ENCODE results near the gene SLC7A9. TPM values are rescaled to one million over a fixed set of nuclear protein-coding genes. Genes with fewer than 3 reads are reported as not detected.
"Not testable (repeated sequence)": the region's sequence is repeated elsewhere in the genome, so short reads cannot be mapped to it uniquely, and the experiment has no call there.

The SLC7A9 gene
- total and polyA plus RNA-seq, 2 donors (not counting 1 experiment from before 2014, with no cell fraction given) = 0.17 TPM; not detected in 1

- H3K9ac ChIP-seq (ENCODE audit: insufficient read depth, low read length) = no peak overlapping the region
- H3K4me3 ChIP-seq (replicated peaks in 1 of 4; ENCODE audit: control extremely low read depth in 1 of 4, insufficient read depth in 1 of 4, low read depth in 3 of 4, low read length in 4 of 4) = no peak overlapping the region
- H3K9me3 ChIP-seq (ENCODE audit: control insufficient read depth, insufficient read depth, low read depth, low read length) = no peaks in the 10 kb centered on the region
- no peak for DNase-seq (ENCODE audit: low read depth in 2 of 2)
- no peaks in the 10 kb centered on the region for H3K27me3 ChIP-seq (ENCODE audit: control insufficient read depth, insufficient read depth, low read length)
- H2AFZ ChIP-seq (ENCODE audit: low read length) = no peak overlapping the region
- no peaks in the 10 kb centered on the region for H4K20me1 ChIP-seq (ENCODE audit: control insufficient read depth, extremely low read depth, insufficient read depth, low read length)
- H3K4me1 ChIP-seq (ENCODE audit: control insufficient read depth, extremely low read depth, insufficient read depth, low read length) = no peaks in the 10 kb centered on the region
- no peaks in the 10 kb centered on the region for H3K79me2 ChIP-seq (ENCODE audit: control insufficient read depth, insufficient read depth, low read length)
- no peak overlapping the region for H3K27ac ChIP-seq (ENCODE audit: insufficient read depth, low read length)
- H3K36me3 ChIP-seq (ENCODE audit: control insufficient read depth, insufficient read depth, low read length) = no peaks in the 10 kb centered on the region
- TF ChIP-seq CTCF (conservative IDR thresholded peaks at IDR 0.05 in 1 of 2, IDR thresholded peaks at IDR 0.05 in 1 of 2; ENCODE audit: low read depth in 1 of 2, low read length in 2 of 2) (no peak), EZH2 (IDR thresholded peaks at IDR 0.05; ENCODE audit: low read length, missing control alignments) (no peak)
- no peak overlapping the region for H3K4me2 ChIP-seq (ENCODE audit: extremely low read depth, insufficient read depth, low read length)
Observed at GRCh38 chr19:32843716-32844245, 25.8 kb downstream of the SLC7A9 start.

GRCh38 chr19:32842061-32842460 is 27.5 kb downstream of the SLC7A9 start:
- DNase-seq (ENCODE audit: low read depth in 2 of 2) = no peak
- Histone ChIP-seq H3K4me2 (ENCODE audit: extremely low read depth, insufficient read depth, low read length) (no peak overlapping the region), H3K27me3 (ENCODE audit: control insufficient read depth, insufficient read depth, low read length) (no peaks in the 10 kb centered on the region), H3K4me1 (ENCODE audit: control insufficient read depth, extremely low read depth, insufficient read depth, low read length) (no peaks in the 10 kb centered on the region), H2AFZ (ENCODE audit: low read length) (no peak overlapping the region), H3K27ac (ENCODE audit: insufficient read depth, low read length) (no peak overlapping the region), H3K4me3 (replicated peaks in 1 of 4; ENCODE audit: control extremely low read depth in 1 of 4, insufficient read depth in 1 of 4, low read depth in 3 of 4, low read length in 4 of 4) (no peak overlapping the region), H3K9ac (ENCODE audit: insufficient read depth, low read length) (no peak overlapping the region), H3K9me3 (ENCODE audit: control insufficient read depth, insufficient read depth, low read depth, low read length) (no peaks in the 10 kb centered on the region), H4K20me1 (ENCODE audit: control insufficient read depth, extremely low read depth, insufficient read depth, low read length) (no peaks in the 10 kb centered on the region), H3K36me3 (ENCODE audit: control insufficient read depth, insufficient read depth, low read length) (no peaks in the 10 kb centered on the region), H3K79me2 (ENCODE audit: control insufficient read depth, insufficient read depth, low read length) (no peaks in the 10 kb centered on the region)
- TF ChIP-seq CTCF (conservative IDR thresholded peaks at IDR 0.05 in 1 of 2, IDR thresholded peaks at IDR 0.05 in 1 of 2; ENCODE audit: low read depth in 1 of 2, low read length in 2 of 2) = no peak
- no peak for TF ChIP-seq EZH2 (IDR thresholded peaks at IDR 0.05; ENCODE audit: low read length, missing control alignments)

- H3K9me3 ChIP-seq (ENCODE audit: control insufficient read depth, insufficient read depth, low read depth, low read length) = no peaks in the 10 kb centered on the region
- H3K36me3 ChIP-seq (ENCODE audit: control insufficient read depth, insufficient read depth, low read length) = no peaks in the 10 kb centered on the region
- no peak overlapping the region for H3K4me3 ChIP-seq (replicated peaks in 1 of 4; ENCODE audit: control extremely low read depth in 1 of 4, insufficient read depth in 1 of 4, low read depth in 3 of 4, low read length in 4 of 4)
- no peaks in the 10 kb centered on the region for H3K27me3 ChIP-seq (ENCODE audit: control insufficient read depth, insufficient read depth, low read length)
- no peak overlapping the region for H2AFZ ChIP-seq (ENCODE audit: low read length)
- H3K9ac ChIP-seq (ENCODE audit: insufficient read depth, low read length) = no peak overlapping the region
- no peak for DNase-seq (ENCODE audit: low read depth in 2 of 2)
- no peak overlapping the region for H3K4me2 ChIP-seq (ENCODE audit: extremely low read depth, insufficient read depth, low read length)
- TF ChIP-seq EZH2 (IDR thresholded peaks at IDR 0.05; ENCODE audit: low read length, missing control alignments) = no peak
- TF ChIP-seq CTCF (conservative IDR thresholded peaks at IDR 0.05 in 1 of 2, IDR thresholded peaks at IDR 0.05 in 1 of 2; ENCODE audit: low read depth in 1 of 2, low read length in 2 of 2) = no peak
- H4K20me1 ChIP-seq (ENCODE audit: control insufficient read depth, extremely low read depth, insufficient read depth, low read length) = no peaks in the 10 kb centered on the region
- no peaks in the 10 kb centered on the region for H3K4me1 ChIP-seq (ENCODE audit: control insufficient read depth, extremely low read depth, insufficient read depth, low read length)
- no peaks in the 10 kb centered on the region for H3K79me2 ChIP-seq (ENCODE audit: control insufficient read depth, insufficient read depth, low read length)
- no peak overlapping the region for H3K27ac ChIP-seq (ENCODE audit: insufficient read depth, low read length)
Observed at GRCh38 chr19:32837531-32837930, 32.0 kb downstream of the SLC7A9 start.

- not testable (repeated sequence) for H2AFZ ChIP-seq (ENCODE audit: low read length); H3K4me1 ChIP-seq (ENCODE audit: control insufficient read depth, extremely low read depth, insufficient read depth, low read length); H3K4me2 ChIP-seq (ENCODE audit: extremely low read depth, insufficient read depth, low read length); H4K20me1 ChIP-seq (ENCODE audit: control insufficient read depth, extremely low read depth, insufficient read depth, low read length); H3K27me3 ChIP-seq (ENCODE audit: control insufficient read depth, insufficient read depth, low read length); H3K4me3 ChIP-seq (replicated peaks in 1 of 4; ENCODE audit: control extremely low read depth in 1 of 4, insufficient read depth in 1 of 4, low read depth in 3 of 4, low read length in 4 of 4); H3K9ac ChIP-seq (ENCODE audit: insufficient read depth, low read length); DNase-seq (ENCODE audit: low read depth in 2 of 2); H3K27ac ChIP-seq (ENCODE audit: insufficient read depth, low read length); H3K9me3 ChIP-seq (ENCODE audit: control insufficient read depth, insufficient read depth, low read depth, low read length); H3K79me2 ChIP-seq (ENCODE audit: control insufficient read depth, insufficient read depth, low read length); H3K36me3 ChIP-seq (ENCODE audit: control insufficient read depth, insufficient read depth, low read length)
Observed at GRCh38 chr19:32833388-32833787, 36.2 kb downstream of the SLC7A9 start.

- H2AFZ ChIP-seq (ENCODE audit: low read length); H3K27me3 ChIP-seq (ENCODE audit: control insufficient read depth, insufficient read depth, low read length); H3K4me1 ChIP-seq (ENCODE audit: control insufficient read depth, extremely low read depth, insufficient read depth, low read length); H3K79me2 ChIP-seq (ENCODE audit: control insufficient read depth, insufficient read depth, low read length); DNase-seq (ENCODE audit: low read depth in 2 of 2); H3K27ac ChIP-seq (ENCODE audit: insufficient read depth, low read length); H3K36me3 ChIP-seq (ENCODE audit: control insufficient read depth, insufficient read depth, low read length); H4K20me1 ChIP-seq (ENCODE audit: control insufficient read depth, extremely low read depth, insufficient read depth, low read length); H3K4me2 ChIP-seq (ENCODE audit: extremely low read depth, insufficient read depth, low read length); H3K9me3 ChIP-seq (ENCODE audit: control insufficient read depth, insufficient read depth, low read depth, low read length); H3K4me3 ChIP-seq (replicated peaks in 1 of 4; ENCODE audit: control extremely low read depth in 1 of 4, insufficient read depth in 1 of 4, low read depth in 3 of 4, low read length in 4 of 4); H3K9ac ChIP-seq (ENCODE audit: insufficient read depth, low read length): not testable (repeated sequence)
Observed at GRCh38 chr19:32832825-32833224, 36.7 kb downstream of the SLC7A9 start.
